ENCODE measurements around the gene GALNT9.

GRCh38 chr12:132148368-132149045 lies 180.9 kb downstream of the GALNT9 start:
- TF ChIP-seq, protein P1, sequence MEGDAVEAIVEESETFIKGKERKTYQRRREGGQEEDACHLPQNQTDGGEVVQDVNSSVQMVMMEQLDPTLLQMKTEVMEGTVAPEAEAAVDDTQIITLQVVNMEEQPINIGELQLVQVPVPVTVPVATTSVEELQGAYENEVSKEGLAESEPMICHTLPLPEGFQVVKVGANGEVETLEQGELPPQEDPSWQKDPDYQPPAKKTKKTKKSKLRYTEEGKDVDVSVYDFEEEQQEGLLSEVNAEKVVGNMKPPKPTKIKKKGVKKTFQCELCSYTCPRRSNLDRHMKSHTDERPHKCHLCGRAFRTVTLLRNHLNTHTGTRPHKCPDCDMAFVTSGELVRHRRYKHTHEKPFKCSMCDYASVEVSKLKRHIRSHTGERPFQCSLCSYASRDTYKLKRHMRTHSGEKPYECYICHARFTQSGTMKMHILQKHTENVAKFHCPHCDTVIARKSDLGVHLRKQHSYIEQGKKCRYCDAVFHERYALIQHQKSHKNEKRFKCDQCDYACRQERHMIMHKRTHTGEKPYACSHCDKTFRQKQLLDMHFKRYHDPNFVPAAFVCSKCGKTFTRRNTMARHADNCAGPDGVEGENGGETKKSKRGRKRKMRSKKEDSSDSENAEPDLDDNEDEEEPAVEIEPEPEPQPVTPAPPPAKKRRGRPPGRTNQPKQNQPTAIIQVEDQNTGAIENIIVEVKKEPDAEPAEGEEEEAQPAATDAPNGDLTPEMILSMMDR (conservative IDR thresholded peaks at IDR 0.05 in 1 of 2, IDR thresholded peaks at IDR 0.05 in 1 of 2; ENCODE audit: extremely low read depth in 1 of 2, insufficient read depth in 1 of 2, low read depth in 1 of 2, low read length in 2 of 2), result no peak
- no peak for TF ChIP-seq EZH2 (IDR thresholded peaks at IDR 0.05; ENCODE audit: borderline replicate concordance, low read length)

All from mammary epithelial cell (primary cell).